ENCODE results near the gene CDH15.
"Not testable (repeated sequence)": the region's sequence is repeated elsewhere in the genome, so short reads cannot be mapped to it uniquely, and the experiment has no call there.

The CDH15 gene

GRCh38 chr16:89160977-89161701 lies 10.4 kb upstream of the CDH15 start:
- no peak for TF ChIP-seq CTCF (IDR thresholded peaks at IDR 0.05; ENCODE audit: low read depth, low read length)
- no peaks in the 10 kb centered on the region for H3K9me3 ChIP-seq (ENCODE audit: severe bottlenecking)
- H3K36me3 ChIP-seq: no peaks in the 10 kb centered on the region
- DNase-seq: no peak
- H3K4me3 ChIP-seq (ENCODE audit: low read depth, low read length): no peak overlapping the region
- H3K27me3 ChIP-seq (ENCODE audit: insufficient read depth, low read depth, severe bottlenecking): no peaks in the 10 kb centered on the region
- H3K27ac ChIP-seq: no peak overlapping the region

GRCh38 chr16:89161763-89162713 lies 9.5 kb upstream of the CDH15 start:
- Histone ChIP-seq H3K9me3 (ENCODE audit: severe bottlenecking) (no peaks in the 10 kb centered on the region), H3K27me3 (ENCODE audit: insufficient read depth, low read depth, severe bottlenecking) (no peaks in the 10 kb centered on the region), H3K27ac (no peak overlapping the region), H3K36me3 (no peaks in the 10 kb centered on the region), H3K4me3 (ENCODE audit: low read depth, low read length) (no peak overlapping the region)
- DNase-seq: no peak
- TF ChIP-seq CTCF (IDR thresholded peaks at IDR 0.05; ENCODE audit: low read depth, low read length): no peak

GRCh38 chr16:89163297-89163696 lies 8.3 kb upstream of the CDH15 start:
- no peaks in the 10 kb centered on the region for H3K9me3 ChIP-seq (ENCODE audit: severe bottlenecking)
- no peak for TF ChIP-seq CTCF (IDR thresholded peaks at IDR 0.05; ENCODE audit: low read depth, low read length)

GRCh38 chr16:89164436-89164835 lies 7.1 kb upstream of the CDH15 start:
- no peaks in the 10 kb centered on the region for H3K9me3 ChIP-seq (ENCODE audit: severe bottlenecking)
- DNase-seq: no peak
- H3K36me3 ChIP-seq: no peaks in the 10 kb centered on the region
- no peak overlapping the region for H3K27ac ChIP-seq
- TF ChIP-seq CTCF (IDR thresholded peaks at IDR 0.05; ENCODE audit: low read depth, low read length): no peak
- H3K27me3 ChIP-seq (ENCODE audit: insufficient read depth, low read depth, severe bottlenecking): no peaks in the 10 kb centered on the region
- no peak overlapping the region for H3K4me3 ChIP-seq (ENCODE audit: low read depth, low read length)

More at GRCh38 chr16:89163297-89163696, 8.3 kb upstream of the CDH15 start:
- DNase-seq: no peak
- Histone ChIP-seq H3K27ac (no peak overlapping the region), H3K36me3 (no peaks in the 10 kb centered on the region), H3K4me3 (ENCODE audit: low read depth, low read length) (no peak overlapping the region), H3K27me3 (ENCODE audit: insufficient read depth, low read depth, severe bottlenecking) (no peaks in the 10 kb centered on the region)

- no peak overlapping the region for H3K4me3 ChIP-seq (ENCODE audit: low read depth, low read length)
- no peaks in the 10 kb centered on the region for H3K36me3 ChIP-seq
- no peak for DNase-seq
- no peak overlapping the region for H3K27ac ChIP-seq
- no peaks in the 10 kb centered on the region for H3K27me3 ChIP-seq (ENCODE audit: insufficient read depth, low read depth, severe bottlenecking)
- TF ChIP-seq CTCF (IDR thresholded peaks at IDR 0.05; ENCODE audit: low read depth, low read length): no peak
- H3K9me3 ChIP-seq (ENCODE audit: severe bottlenecking): no peaks in the 10 kb centered on the region
Observed at GRCh38 chr16:89164847-89165680, 6.5 kb upstream of the CDH15 start.

GRCh38 chr16:89165681-89165979 lies 5.9 kb upstream of the CDH15 start:
- H3K27ac ChIP-seq: not testable (repeated sequence)

More at GRCh38 chr16:89165681-89165979, 5.9 kb upstream of the CDH15 start:
- not testable (repeated sequence) for H3K4me3 ChIP-seq (ENCODE audit: low read depth, low read length); DNase-seq; H3K27me3 ChIP-seq (ENCODE audit: insufficient read depth, low read depth, severe bottlenecking); H3K9me3 ChIP-seq (ENCODE audit: severe bottlenecking); H3K36me3 ChIP-seq
